ENCODE data around the gene CACNB2.
A peak's percentile ranks its signal among the peaks of the same experiment; 100 is the strongest.

DNA sequence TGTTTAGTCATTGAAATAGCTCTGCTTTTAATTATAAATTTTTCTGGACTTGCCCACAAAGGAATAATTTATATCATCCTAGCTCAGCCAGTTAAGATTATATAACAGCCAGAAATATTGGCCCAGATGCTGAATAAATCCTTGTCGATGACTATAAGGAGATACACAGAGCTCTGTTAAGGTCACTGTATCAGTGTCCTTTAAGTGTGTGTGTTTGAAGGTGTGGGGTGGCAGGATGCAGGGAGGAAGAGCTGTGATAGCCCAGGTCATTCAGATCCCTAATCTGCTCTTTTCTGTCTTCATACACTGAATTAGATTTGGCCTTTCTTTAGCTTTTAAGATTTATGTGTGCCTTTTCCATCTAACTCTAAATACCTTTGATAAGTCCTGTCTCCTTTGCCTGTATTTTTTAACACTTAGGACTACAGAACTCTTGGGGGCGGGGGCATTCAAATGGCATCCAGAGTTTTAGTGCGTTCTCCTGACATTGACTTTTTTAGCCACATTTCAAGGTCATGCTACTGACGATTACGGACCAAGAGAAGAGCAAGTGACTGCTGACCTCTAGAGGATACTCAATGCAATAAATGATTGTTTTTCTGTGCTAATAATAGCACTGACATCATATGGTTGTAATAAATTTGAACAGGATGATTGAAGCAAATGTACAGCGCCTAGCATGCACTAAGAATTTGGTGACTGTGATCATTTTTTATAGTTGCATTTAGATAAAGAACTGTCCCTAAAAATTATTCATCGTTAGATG is 172.3 kb downstream of the CACNB2 start:
- TF ChIP-seq, protein P1, sequence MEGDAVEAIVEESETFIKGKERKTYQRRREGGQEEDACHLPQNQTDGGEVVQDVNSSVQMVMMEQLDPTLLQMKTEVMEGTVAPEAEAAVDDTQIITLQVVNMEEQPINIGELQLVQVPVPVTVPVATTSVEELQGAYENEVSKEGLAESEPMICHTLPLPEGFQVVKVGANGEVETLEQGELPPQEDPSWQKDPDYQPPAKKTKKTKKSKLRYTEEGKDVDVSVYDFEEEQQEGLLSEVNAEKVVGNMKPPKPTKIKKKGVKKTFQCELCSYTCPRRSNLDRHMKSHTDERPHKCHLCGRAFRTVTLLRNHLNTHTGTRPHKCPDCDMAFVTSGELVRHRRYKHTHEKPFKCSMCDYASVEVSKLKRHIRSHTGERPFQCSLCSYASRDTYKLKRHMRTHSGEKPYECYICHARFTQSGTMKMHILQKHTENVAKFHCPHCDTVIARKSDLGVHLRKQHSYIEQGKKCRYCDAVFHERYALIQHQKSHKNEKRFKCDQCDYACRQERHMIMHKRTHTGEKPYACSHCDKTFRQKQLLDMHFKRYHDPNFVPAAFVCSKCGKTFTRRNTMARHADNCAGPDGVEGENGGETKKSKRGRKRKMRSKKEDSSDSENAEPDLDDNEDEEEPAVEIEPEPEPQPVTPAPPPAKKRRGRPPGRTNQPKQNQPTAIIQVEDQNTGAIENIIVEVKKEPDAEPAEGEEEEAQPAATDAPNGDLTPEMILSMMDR (conservative IDR thresholded peaks at IDR 0.05) = peak; percentile 47; the same call in 1 of the 2 replicates
- no peak for TF ChIP-seq EZH2 (IDR thresholded peaks at IDR 0.05; ENCODE audit: low read depth)
